ENCODE measurements around the gene CCT8. TPM values are rescaled to one million over a fixed set of nuclear protein-coding genes. Genes with fewer than 3 reads are reported as not detected.

Gene CCT8
- total RNA-seq (2012; rRNA removed) (192 and 286 TPM in 2 replicates), polyA plus RNA-seq (2012; rRNA removed) (147 and 172 TPM in 2 replicates), Bru-seq, nascent RNA (percentile 93 among the genes with signal in this experiment), BruChase-seq, experiment 1, labeled RNA remaining after a 6-hour chase (percentile 89 among the genes with signal in this experiment), BruChase-seq, experiment 2, labeled RNA remaining after a 2-hour chase (percentile 84 among the genes with signal in this experiment)
- polyA plus RNA-seq (2012; cell fraction: cytosol; rRNA removed) = 19.9 and 42.9 TPM in 2 replicates
- polyA plus RNA-seq (2012; cell fraction: nucleus; rRNA removed; ENCODE audit: low replicate concordance) = 9.3 and 70.2 TPM in 2 replicates
- long read RNA-seq, transcript CCT8-201 (15 exons, 2,005 nt) = major isoform, 205 of 261 reads
- long read RNA-seq, partial matches to known transcripts = 38 of 261 reads
- long read RNA-seq, other reads (novel, unspliced or antisense) = 17 of 261 reads

- Histone ChIP-seq H3K9me3 (ENCODE audit: control insufficient read depth, insufficient read depth, low read length) (no peaks in the 10 kb centered on the region), H3K23ac (ENCODE audit: low read depth, low read length) (peak within 1 kb of the TSS; percentile 89), H3K56ac (ENCODE audit: extremely low read depth, insufficient read depth, low read length) (peak within 1 kb of the TSS; percentile 90), H3K14ac (replicated peaks; ENCODE audit: low read depth, low read length) (peak within 1 kb of the TSS; percentile 92), H3K27me3 (ENCODE audit: control insufficient read depth, insufficient read depth, low read length) (no peaks in the 10 kb centered on the region), H3K9me1 (ENCODE audit: insufficient read depth, low read length) (peaks cover 9% of the 10 kb centered on the region), H3K79me1 (ENCODE audit: low read depth in 1 of 2, low read length in 2 of 2) (peaks cover 0 to 16% of the 10 kb centered on the region in 2 experiments; a peak in 2 of 4 replicates), H4K8ac (ENCODE audit: low read depth in 2 of 2, low read length in 2 of 2) (peak within 1 kb of the TSS; percentile 81 to 98), H3K27ac (ENCODE audit: insufficient read depth, low read length) (peak within 1 kb of the TSS; percentile 86), H3K4ac (ENCODE audit: low read depth, low read length) (peak within 1 kb of the TSS; percentile 85), H2BK15ac (ENCODE audit: low read depth, low read length) (peak within 1 kb of the TSS; percentile 62; the same call in 1 of the 3 replicates), H2AK5ac (ENCODE audit: low read depth, low read length) (peak within 1 kb of the TSS; percentile 84), H3K4me2 (ENCODE audit: low read depth, low read length) (peak within 1 kb of the TSS; percentile 94), H3K4me3 (ENCODE audit: insufficient read depth, low read depth, low read length) (peak within 1 kb of the TSS; percentile 74), H2BK5ac (ENCODE audit: low read depth, low read length, poor library complexity, severe bottlenecking) (peak within 1 kb of the TSS; percentile 79), H3K36me3 (ENCODE audit: control insufficient read depth, insufficient read depth, low read length) (no peaks in the 10 kb centered on the region; the same call in 1 of the 2 replicates), H4K91ac (ENCODE audit: insufficient read depth, low read depth, low read length) (peak within 1 kb of the TSS; percentile 85), H2AFZ (replicated peaks; ENCODE audit: low read length, poor library complexity) (peak within 1 kb of the TSS; percentile 94), H2BK20ac (ENCODE audit: low read depth, low read length) (peak within 1 kb of the TSS; percentile 63), H4K5ac (ENCODE audit: low read depth, low read length) (peak within 1 kb of the TSS; percentile 83), H3K4me1 (ENCODE audit: control insufficient read depth, insufficient read depth, low read length) (peaks cover 9% of the 10 kb centered on the region), H2BK120ac (ENCODE audit: low read depth, low read length) (peak within 1 kb of the TSS; percentile 63), H2AK9ac (replicated peaks; ENCODE audit: low read depth, low read length, poor library complexity) (peak within 1 kb of the TSS; percentile 95), H4K20me1 (ENCODE audit: insufficient read depth, low read length) (peaks cover 27% of the 10 kb centered on the region), H3K9ac (ENCODE audit: low read depth, low read length) (peak within 1 kb of the TSS; percentile 91), H3K18ac (ENCODE audit: low read depth, low read length) (peak within 1 kb of the TSS; percentile 39)
- dilution Hi-C loops (cut with HindIII; ENCODE audit: low sequenced_read_pairs, unreplicated experiment) = no loop called here
- ChIA-PET POLR2A (ENCODE audit: unreplicated experiment) (interaction anchor here (1.0 kb wide), 1 partner anchor 49 kb away, joined by 4 read pairs; the partner anchor contains the start of gene USP16), CTCF (interaction anchor here (0.6 kb wide), 2 partner anchors 113 to 243 kb away, joined by 4 read pairs; no protein-coding TSS in a partner anchor)
- DNase-seq (peak; percentile 100), ATAC-seq (ENCODE audit: low read depth) (peak; percentile 92)
- intact Hi-C loops (cut with micrococcal nuclease) = no loop called here
- in situ Hi-C loops (cut with MboI; ENCODE audit: low sequenced_read_pairs) = no loop called here
- BruUV-seq (replicated peaks) = TSS peak; percentile 77
- 1% methylated on average over 37 of the region's 62 CpGs; no CpG with 5 or more reads in 1 of the 2 experiments for WGBS, 2 experiments (ENCODE audit: extremely low coverage in 2 of 2, insufficient read length in 1 of 2)
- peak; percentile 97 for TF ChIP-seq MXI1 (IDR thresholded peaks at IDR 0.05; ENCODE audit: borderline replicate concordance, low read depth, low read length)
- peak; percentile 96 for TF ChIP-seq MAZ (IDR thresholded peaks at IDR 0.05; ENCODE audit: borderline replicate concordance, low read depth, low read length)
- TF ChIP-seq RCOR1 (IDR thresholded peaks at IDR 0.05; ENCODE audit: insufficient replicate concordance, low read length) = peak; percentile 19
- TF ChIP-seq CEBPB (IDR thresholded peaks at IDR 0.05; ENCODE audit: low read depth, low read length) = no peak
- TF ChIP-seq BHLHE40 (IDR thresholded peaks at IDR 0.05; ENCODE audit: low read depth, low read length) = peak; percentile 77
- no peak for TF ChIP-seq RAD21 (IDR thresholded peaks at IDR 0.05; ENCODE audit: low read length)
- TF ChIP-seq CHD1 (IDR thresholded peaks at IDR 0.05; ENCODE audit: low read depth, low read length) = peak; percentile 94
- TF ChIP-seq MAFK (IDR thresholded peaks at IDR 0.05; ENCODE audit: low read depth, low read length) = no peak
- TF ChIP-seq CTCF (conservative IDR thresholded peaks at IDR 0.05; ENCODE audit: low read depth, low read length) = no peak
- TF ChIP-seq FOS (IDR thresholded peaks at IDR 0.05; ENCODE audit: low read depth, low read length) = no peak
- no peak for TF ChIP-seq SMC3 (IDR thresholded peaks at IDR 0.05; ENCODE audit: low read depth, low read length)
- peak; percentile 96 for TF ChIP-seq POLR2A (IDR thresholded peaks at IDR 0.05; ENCODE audit: low read depth, low read length)
- no peak for TF ChIP-seq ELK1 (IDR thresholded peaks at IDR 0.05; ENCODE audit: borderline replicate concordance, low read depth, low read length)
Measured at GRCh38 chr21:29073222-29074006, at the start of gene CCT8. Gene CCT8, minus strand, starts transcription at chr21:29073648. Its CDS starts 58 bp downstream, at chr21:29073590.

Data from IMR-90 (cell line).